GM18511 (cell line): ENCODE data around the gene TMC2.

Experiments
- ATAC-seq: cut with Tn5 transposase; IDR thresholded peaks from one replicate; pipeline ENCODE4 v1.9.1; 2021; ENCODE audit warnings: mild to moderate bottlenecking, moderate library complexity; ENCODE audit not compliant: unreplicated experiment

Gene TMC2

GRCh38 chr20:2564406-2564805 is 28.0 kb downstream of the TMC2 start:
- ATAC-seq: no peak

- ATAC-seq: no peak
Measured at GRCh38 chr20:2575682-2576081, 39.3 kb downstream of the TMC2 start.

- ATAC-seq: no peak
Measured at GRCh38 chr20:2576317-2576727, 39.9 kb downstream of the TMC2 start.

- ATAC-seq: no peak
Measured at GRCh38 chr20:2578475-2579192, 42.3 kb downstream of the TMC2 start.

GRCh38 chr20:2585811-2586210 is 49.4 kb downstream of the TMC2 start:
- ATAC-seq: no peak

- ATAC-seq: no peak
Measured at GRCh38 chr20:2593756-2594155, 57.4 kb downstream of the TMC2 start.

GRCh38 chr20:2595076-2595475 is 58.7 kb downstream of the TMC2 start:
- no peak for ATAC-seq

- no peak for ATAC-seq
Measured at GRCh38 chr20:2596673-2597279, 60.4 kb downstream of the TMC2 start.

GRCh38 chr20:2599288-2600006 is 63.1 kb downstream of the TMC2 start:
- ATAC-seq: no peak

GRCh38 chr20:2602046-2602735 is 65.8 kb downstream of the TMC2 start:
- ATAC-seq: no peak

- no peak for ATAC-seq
Measured at GRCh38 chr20:2602746-2603145, 66.4 kb downstream of the TMC2 start.

- ATAC-seq: no peak
Measured at GRCh38 chr20:2603816-2604505, 67.6 kb downstream of the TMC2 start.

- no peak for ATAC-seq
Measured at GRCh38 chr20:2604506-2604835, 68.1 kb downstream of the TMC2 start.

- no peak for ATAC-seq
Measured at GRCh38 chr20:2606507-2607006, 70.2 kb downstream of the TMC2 start.

- no peak for ATAC-seq
Measured at GRCh38 chr20:2610326-2610725, 74.0 kb downstream of the TMC2 start.

GRCh38 chr20:2610941-2611720 is 74.8 kb downstream of the TMC2 start:
- no peak for ATAC-seq

GRCh38 chr20:2612073-2612472 is 75.7 kb downstream of the TMC2 start:
- ATAC-seq: no peak

- ATAC-seq: no peak
Measured at GRCh38 chr20:2616634-2617033, 80.3 kb downstream of the TMC2 start.

- peak; percentile 73 for ATAC-seq
Measured at GRCh38 chr20:2617099-2617714, 80.8 kb downstream of the TMC2 start.

- no peak for ATAC-seq
Measured at GRCh38 chr20:2618815-2619214, 82.4 kb downstream of the TMC2 start.
